Natural killer cell (primary cell): ENCODE results near the gene CEP20. TPM values are rescaled to one million over a fixed set of nuclear protein-coding genes. Genes with fewer than 3 reads are reported as not detected.

Source experiments
- ATAC-seq, 3 donors: fragments of 150-1000 bp in 2 of 3; fragments of 200-7000 bp in 1 of 3; cut with Tn5 transposase; 1 replicate in 1 of 3; 2 replicates in 2 of 3; pipeline ENCODE4 v1.10.0; 2021; ENCODE audit warnings: mild to moderate bottlenecking in 2 of 3, moderate library complexity in 2 of 3
- DNase-seq, 2 donors: peaks; one replicate each; pipeline versions ENCODE4 v3.0.0 to v3.0.0-alpha.2; 2013 to 2021; ENCODE audit warnings: mixed read lengths in 1 of 2
- H3K27ac ChIP-seq: one replicate; pipeline ENCODE4 v1.5.1; 2013; ENCODE audit warnings: mild to moderate bottlenecking, low read length
- H3K27me3 ChIP-seq: one replicate; pipeline ENCODE4 v1.6.1; 2013; ENCODE audit warnings: low read length; ENCODE audit not compliant: control insufficient read depth, insufficient read depth
- H3K36me3 ChIP-seq: one replicate; pipeline ENCODE4 v1.6.1; 2013; ENCODE audit warnings: low read length; ENCODE audit not compliant: control insufficient read depth, insufficient read depth
- H3K4me1 ChIP-seq: one replicate; pipeline ENCODE4 v1.6.1; 2013; ENCODE audit warnings: low read length; ENCODE audit not compliant: control insufficient read depth, insufficient read depth
- H3K4me3 ChIP-seq: one replicate; pipeline ENCODE4 v1.5.1; 2013; ENCODE audit warnings: low read length
- H3K9me3 ChIP-seq: one replicate; pipeline ENCODE4 v1.6.1; 2013; ENCODE audit warnings: low read length; ENCODE audit not compliant: control insufficient read depth, insufficient read depth
- H3K27ac Mint-ChIP-seq, 2 donors: one replicate each; pipeline ENCODE4 v1.8.0; 2022; ENCODE audit warnings: mild to moderate bottlenecking in 2 of 2, mixed read lengths in 2 of 2, moderate library complexity in 1 of 2
- H3K27me3 Mint-ChIP-seq, 2 donors: one replicate each; pipeline ENCODE4 v1.8.0; 2022; ENCODE audit warnings: low read depth in 2 of 2, mixed read lengths in 2 of 2
- H3K36me3 Mint-ChIP-seq: one replicate; pipeline ENCODE4 v1.8.0; 2022; ENCODE audit warnings: mixed read lengths
- H3K4me1 Mint-ChIP-seq, 2 donors: one replicate each; pipeline ENCODE4 v1.8.0; 2022; ENCODE audit warnings: mixed read lengths in 2 of 2
- H3K4me3 Mint-ChIP-seq: one replicate; pipeline ENCODE4 v1.8.0; 2022; ENCODE audit warnings: mild to moderate bottlenecking, moderate library complexity, mixed read lengths
- H3K9me3 Mint-ChIP-seq, 2 donors: one replicate each; pipeline ENCODE4 v1.8.0; 2022; ENCODE audit warnings: mixed read lengths in 2 of 2
- WGBS: methylation state at CpG from one replicate; pipeline ENCODE4 v1.1.7; 2013; ENCODE audit warnings: missing lambda C conversion rate; ENCODE audit not compliant: insufficient coverage; 5-methylcytosine and 5-hydroxymethylcytosine counted together
- intact Hi-C: fragments of 100-400 bp; cut with micrococcal nuclease; formaldehyde crosslinking; loops from one replicate; pipeline ENCODE4 v1.14.2; 2022
- total RNA-seq, 4 donors: library from RNA; stranded (reverse); fragments of 120-200 nt in 1 of 4; gene quantifications; one replicate each; pipeline versions ENCODE4 v1.2.3 to v1.2.4, GENCODE V29; 2013 to 2022
- TF ChIP-seq, protein P1 (sequence below): fragments of 200-600 bp; IDR thresholded peaks from one replicate; pipeline ENCODE4 v1.8.0; 2022; ENCODE audit warnings: antibody characterized with exemption

CEP20 gene
- total RNA-seq, 3 donors from 2014 or later (not counting 1 experiment from before 2014, with no cell fraction given): 21.4 to 23.2 (median 23.1) TPM

DNA sequence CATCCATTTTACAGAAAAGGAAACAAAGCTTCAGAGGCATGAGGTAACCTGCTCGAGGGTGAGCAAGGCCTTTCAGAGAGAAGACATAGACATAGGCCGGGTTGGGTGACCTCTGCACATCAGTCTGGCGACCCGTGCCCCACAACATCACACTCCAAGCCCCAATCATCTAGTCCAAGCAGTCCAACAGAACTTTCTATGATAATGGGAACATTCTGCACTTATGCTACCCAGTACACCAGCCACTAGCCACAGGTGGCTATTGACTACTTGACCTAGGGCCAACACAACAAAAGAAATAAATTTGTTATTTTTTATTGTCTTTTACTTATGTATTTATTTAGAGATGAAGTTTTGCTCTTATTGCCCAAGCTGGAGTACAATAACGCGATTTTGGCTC, 52.3 kb downstream of the CEP20 start:
- no peak for DNase-seq
- no peak overlapping the region for H3K4me3 Mint-ChIP-seq
- Histone ChIP-seq H3K4me1 (no peaks in the 10 kb centered on the region), H3K27me3 (no peaks in the 10 kb centered on the region), H3K4me3 (no peak overlapping the region), H3K27ac (no peak overlapping the region), H3K9me3 (no peaks in the 10 kb centered on the region), H3K36me3 (no peaks in the 10 kb centered on the region)
- H3K4me1 Mint-ChIP-seq: no peaks in the 10 kb centered on the region
- WGBS: 95% methylated on average over 6 of the region's 6 CpGs
- peaks cover 0 to 2% of the 10 kb centered on the region in 2 donors for H3K27me3 Mint-ChIP-seq
- no peaks in the 10 kb centered on the region for H3K9me3 Mint-ChIP-seq
- no peak overlapping the region for H3K27ac Mint-ChIP-seq
- intact Hi-C loops: no loop called here
- no peaks in the 10 kb centered on the region for H3K36me3 Mint-ChIP-seq
- no peak for ATAC-seq
- TF ChIP-seq, protein P1, sequence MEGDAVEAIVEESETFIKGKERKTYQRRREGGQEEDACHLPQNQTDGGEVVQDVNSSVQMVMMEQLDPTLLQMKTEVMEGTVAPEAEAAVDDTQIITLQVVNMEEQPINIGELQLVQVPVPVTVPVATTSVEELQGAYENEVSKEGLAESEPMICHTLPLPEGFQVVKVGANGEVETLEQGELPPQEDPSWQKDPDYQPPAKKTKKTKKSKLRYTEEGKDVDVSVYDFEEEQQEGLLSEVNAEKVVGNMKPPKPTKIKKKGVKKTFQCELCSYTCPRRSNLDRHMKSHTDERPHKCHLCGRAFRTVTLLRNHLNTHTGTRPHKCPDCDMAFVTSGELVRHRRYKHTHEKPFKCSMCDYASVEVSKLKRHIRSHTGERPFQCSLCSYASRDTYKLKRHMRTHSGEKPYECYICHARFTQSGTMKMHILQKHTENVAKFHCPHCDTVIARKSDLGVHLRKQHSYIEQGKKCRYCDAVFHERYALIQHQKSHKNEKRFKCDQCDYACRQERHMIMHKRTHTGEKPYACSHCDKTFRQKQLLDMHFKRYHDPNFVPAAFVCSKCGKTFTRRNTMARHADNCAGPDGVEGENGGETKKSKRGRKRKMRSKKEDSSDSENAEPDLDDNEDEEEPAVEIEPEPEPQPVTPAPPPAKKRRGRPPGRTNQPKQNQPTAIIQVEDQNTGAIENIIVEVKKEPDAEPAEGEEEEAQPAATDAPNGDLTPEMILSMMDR: no peak

DNA sequence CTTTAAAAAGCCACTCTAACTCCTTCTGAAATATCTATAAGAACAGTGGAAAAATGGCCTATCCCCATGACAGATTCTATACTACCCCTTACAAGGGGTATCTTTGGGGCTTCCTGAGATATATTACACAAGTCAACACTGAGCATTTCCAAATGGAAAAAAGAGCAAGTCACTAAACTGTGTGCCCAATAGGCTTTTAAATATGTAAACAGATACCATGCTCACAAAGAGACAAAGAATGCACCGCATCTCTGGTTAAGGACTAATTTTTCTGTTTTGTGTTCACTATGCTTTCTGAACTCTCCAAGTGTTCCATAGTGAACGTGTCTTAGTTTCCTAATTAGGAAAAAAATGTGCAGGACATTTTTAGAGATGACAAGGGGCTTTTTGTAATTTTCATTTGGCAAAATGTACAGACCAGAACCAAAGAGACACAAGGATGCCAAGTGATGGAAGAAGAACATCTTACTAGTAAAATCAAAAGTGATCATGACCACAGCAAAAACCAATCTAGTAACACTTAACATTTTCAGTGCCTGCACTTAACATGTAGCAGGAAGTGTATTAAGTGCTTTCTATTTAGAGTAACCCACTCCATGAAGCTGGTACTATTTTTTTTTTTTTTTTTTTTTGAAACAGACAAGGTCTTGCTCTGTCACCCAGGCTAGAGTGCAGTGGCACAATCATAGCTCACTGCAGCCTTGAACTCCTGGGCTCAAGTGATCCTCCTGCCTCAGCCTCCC, 53.1 kb downstream of the CEP20 start:
- H3K27ac ChIP-seq: no peak overlapping the region
- H3K36me3 Mint-ChIP-seq: no peaks in the 10 kb centered on the region
- H3K9me3 Mint-ChIP-seq: no peaks in the 10 kb centered on the region
- WGBS: 67% methylated on average over 2 of the region's 2 CpGs
- H3K4me3 Mint-ChIP-seq: no peak overlapping the region
- no peaks in the 10 kb centered on the region for H3K4me1 Mint-ChIP-seq
- DNase-seq: no peak
- H3K4me3 ChIP-seq: no peak overlapping the region
- H3K27me3 ChIP-seq: no peaks in the 10 kb centered on the region
- H3K4me1 ChIP-seq: no peaks in the 10 kb centered on the region
- H3K27ac Mint-ChIP-seq: no peak overlapping the region
- TF ChIP-seq, protein P1: no peak
- no peaks in the 10 kb centered on the region for H3K9me3 ChIP-seq
- no peak for ATAC-seq
- intact Hi-C loops: no loop called here
- H3K36me3 ChIP-seq: no peaks in the 10 kb centered on the region
- H3K27me3 Mint-ChIP-seq: peaks cover 0 to 2% of the 10 kb centered on the region in 2 donors

DNA sequence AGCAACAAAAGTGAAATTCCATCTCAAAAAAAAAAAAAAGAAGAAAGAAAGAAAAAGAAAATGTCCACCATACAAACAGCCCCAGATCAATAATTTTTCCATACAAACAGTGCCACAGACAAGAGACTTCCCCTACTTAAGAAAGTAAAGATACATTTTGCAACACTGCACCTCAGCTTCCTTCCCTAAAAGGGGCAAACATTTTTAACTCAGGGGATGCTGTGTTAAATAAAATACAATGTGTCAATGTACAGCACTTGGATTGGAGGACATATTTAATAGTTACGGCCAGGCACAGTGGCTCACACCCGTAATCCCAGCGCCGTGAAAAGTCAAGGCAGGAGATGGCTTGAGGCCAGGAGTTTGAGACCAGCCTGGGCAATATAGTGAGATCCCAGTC, 53.9 kb downstream of the CEP20 start:
- H3K4me3 ChIP-seq: no peak overlapping the region
- ATAC-seq (no peak), DNase-seq (no peak)
- WGBS: 99% methylated on average over 4 of the region's 4 CpGs
- H3K27me3 Mint-ChIP-seq: peaks cover 0 to 2% of the 10 kb centered on the region in 2 donors
- H3K4me1 Mint-ChIP-seq: no peaks in the 10 kb centered on the region
- no peaks in the 10 kb centered on the region for H3K36me3 ChIP-seq
- no peak overlapping the region for H3K27ac ChIP-seq
- no peaks in the 10 kb centered on the region for H3K4me1 ChIP-seq
- H3K9me3 ChIP-seq: no peaks in the 10 kb centered on the region
- no peaks in the 10 kb centered on the region for H3K36me3 Mint-ChIP-seq
- H3K27ac Mint-ChIP-seq: no peak overlapping the region
- H3K27me3 ChIP-seq: no peaks in the 10 kb centered on the region
- TF ChIP-seq, protein P1: no peak
- no peaks in the 10 kb centered on the region for H3K9me3 Mint-ChIP-seq
- no peak overlapping the region for H3K4me3 Mint-ChIP-seq
- intact Hi-C loops: no loop called here

DNA sequence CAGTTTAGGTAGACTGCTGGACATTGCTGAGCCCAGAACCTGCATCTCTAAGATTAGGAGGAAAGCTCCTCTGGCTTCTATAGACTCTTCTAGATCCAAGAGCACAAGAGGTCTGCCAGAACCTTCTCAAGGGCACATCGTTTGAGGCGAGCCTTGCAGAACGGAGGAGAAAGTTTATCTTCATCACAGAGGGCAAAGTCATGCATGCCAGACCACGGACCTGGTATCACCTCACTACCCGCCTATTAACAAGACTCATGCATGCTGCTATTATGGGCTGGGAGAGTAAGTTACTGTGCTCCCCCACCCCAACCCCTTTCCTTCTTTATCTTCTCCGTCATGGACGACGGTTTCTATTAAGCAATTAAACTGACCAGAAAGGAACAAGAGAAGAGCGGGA, 54.9 kb downstream of the CEP20 start:
- Mint-ChIP-seq H3K4me1 (no peaks in the 10 kb centered on the region), H3K4me3 (no peak overlapping the region), H3K36me3 (no peaks in the 10 kb centered on the region), H3K9me3 (no peaks in the 10 kb centered on the region), H3K27me3 (peaks cover 0 to 2% of the 10 kb centered on the region in 2 donors), H3K27ac (no peak overlapping the region)
- no peaks in the 10 kb centered on the region for H3K4me1 ChIP-seq
- no peak overlapping the region for H3K27ac ChIP-seq
- H3K36me3 ChIP-seq: no peaks in the 10 kb centered on the region
- intact Hi-C loops: no loop called here
- H3K9me3 ChIP-seq: no peaks in the 10 kb centered on the region
- TF ChIP-seq, protein P1: no peak
- H3K27me3 ChIP-seq: no peaks in the 10 kb centered on the region
- no peak overlapping the region for H3K4me3 ChIP-seq
- DNase-seq (no peak), ATAC-seq (no peak)
- 84% methylated on average over 8 of the region's 9 CpGs for WGBS
